GM21737 (cell line): ENCODE measurements around the gene PRSS36.
"Not testable (repeated sequence)": the region's sequence is repeated elsewhere in the genome, so short reads cannot be mapped to it uniquely, and the experiment has no call there.

ENCODE experiments used
- ATAC-seq: cut with Tn5 transposase; IDR thresholded peaks from one replicate; pipeline ENCODE4 v1.9.1; 2021; ENCODE audit warnings: mild to moderate bottlenecking, moderate library complexity; ENCODE audit not compliant: unreplicated experiment

Gene PRSS36

GRCh38 chr16:31142109-31143010, 7.5 kb downstream of the PRSS36 start:
- ATAC-seq = peak; percentile 86

- ATAC-seq = no peak
Observed at GRCh38 chr16:31141489-31142108, 8.3 kb downstream of the PRSS36 start.

- ATAC-seq = not testable (repeated sequence)
Observed at GRCh38 chr16:31141071-31141469, 8.8 kb downstream of the PRSS36 start.

GRCh38 chr16:31138621-31139578, 11.0 kb downstream of the PRSS36 start:
- ATAC-seq = no peak

- ATAC-seq = not testable (repeated sequence)
Observed at GRCh38 chr16:31136822-31137499, 12.9 kb downstream of the PRSS36 start.

GRCh38 chr16:31136287-31136662, 13.6 kb downstream of the PRSS36 start:
- no peak for ATAC-seq

- no peak for ATAC-seq
Observed at GRCh38 chr16:31135535-31136286, 14.2 kb downstream of the PRSS36 start, which contains the start of gene PRSS8. Gene PRSS8, minus strand, starts transcription at chr16:31135727. Its CDS starts 229 bp downstream, at chr16:31135498.

GRCh38 chr16:31134625-31135534, 15.0 kb downstream of the PRSS36 start:
- ATAC-seq = no peak

- no peak for ATAC-seq
Observed at GRCh38 chr16:31134091-31134571, 15.7 kb downstream of the PRSS36 start.

- ATAC-seq = no peak
Observed at GRCh38 chr16:31133046-31133501, 16.8 kb downstream of the PRSS36 start.

GRCh38 chr16:31132303-31132979, 17.4 kb downstream of the PRSS36 start:
- ATAC-seq = no peak

- no peak for ATAC-seq
Observed at GRCh38 chr16:31131841-31132271, 18.0 kb downstream of the PRSS36 start.

- no peak for ATAC-seq
Observed at GRCh38 chr16:31131416-31131815, 18.4 kb downstream of the PRSS36 start.

GRCh38 chr16:31130899-31131298, 19.0 kb downstream of the PRSS36 start:
- no peak for ATAC-seq

GRCh38 chr16:31130336-31130891, 19.5 kb downstream of the PRSS36 start:
- ATAC-seq = no peak

GRCh38 chr16:31129568-31130335, 20.1 kb downstream of the PRSS36 start:
- no peak for ATAC-seq
